Gastrocnemius medialis (tissue), 4 donors: ENCODE data around the gene ARHGEF9. TPM values are rescaled to one million over a fixed set of nuclear protein-coding genes. Genes with fewer than 3 reads are reported as not detected.

Experiments used
- ATAC-seq, 2 donors: fragments of 150-250 bp; one replicate each; pipeline ENCODE4 v1.9.1; 2016
- DNase-seq, 2 donors: peaks; one replicate each; pipeline ENCODE4 v3.0.0-alpha.2; 2019
- H3K27ac ChIP-seq, 4 donors: fragments of 200-600 bp; sonication (generic); 1 replicate in 1 of 4; 2 replicates in 3 of 4; pipeline ENCODE4 v1.5.1; 2016 to 2018; ENCODE audit warnings: mild to moderate bottlenecking in 2 of 4, moderate library complexity in 1 of 4
- H3K27me3 ChIP-seq, 3 donors: fragments of 200-600 bp; sonication (generic) in 2 of 3; 1 replicate in 1 of 3; 2 replicates in 2 of 3; pipeline versions ENCODE4 v1.5.1 to v1.6.0; 2016 to 2019; ENCODE audit warnings: mild to moderate bottlenecking in 1 of 3, moderate library complexity in 1 of 3
- H3K36me3 ChIP-seq, 2 donors: fragments of 200-600 bp; sonication (generic) in 1 of 2; one replicate each; pipeline ENCODE4 v1.5.1; 2017 to 2018
- H3K4me1 ChIP-seq, 2 donors: fragments of 200-600 bp; sonication (generic) in 1 of 2; one replicate each; pipeline ENCODE4 v1.5.1; 2016 to 2017; ENCODE audit warnings: mild to moderate bottlenecking in 2 of 2
- H3K4me3 ChIP-seq, 4 donors: fragments of 200-600 bp; sonication (generic) in 3 of 4; 1 replicate in 1 of 4; 2 replicates in 3 of 4; pipeline ENCODE4 v1.5.1; 2016 to 2019; ENCODE audit warnings: mild to moderate bottlenecking in 2 of 4
- H3K9me3 ChIP-seq, 3 donors: fragments of 200-600 bp; sonication (generic) in 2 of 3; 1 replicate in 1 of 3; 2 replicates in 2 of 3; pipeline ENCODE4 v1.5.1; 2016 to 2019
- CTCF ChIP-seq, 5 experiments: fragments of 450-650 bp in 3 of 5; fragments of 200-600 bp in 2 of 5; sonication (generic) in 2 of 5; IDR thresholded peaks in 4 of 5; conservative IDR thresholded peaks in 1 of 5; 1 replicate in 4 of 5; 2 replicates in 1 of 5; pipeline ENCODE4 v1.5.1; 2016 to 2019; ENCODE audit warnings: antibody characterized with exemption in 5 of 5, mild to moderate bottlenecking in 3 of 5, moderate library complexity in 3 of 5
- POLR2A ChIP-seq, 2 donors: fragments of 450-650 bp; IDR thresholded peaks; one replicate each; pipeline ENCODE4 v1.6.1; 2017; ENCODE audit warnings: antibody characterized with exemption in 2 of 2, mild to moderate bottlenecking in 2 of 2, moderate library complexity in 2 of 2
- in situ Hi-C, 4 donors: fragments of 200-750 bp; cut with MboI; loops; one replicate each; pipeline versions ENCODE4 v1.15.0 to v1.8.0; 2017; ENCODE audit warnings: low sequenced_read_pairs in 4 of 4
- intact Hi-C: fragments of 100-400 bp; cut with DNase I; formaldehyde crosslinking; loops from one replicate; pipeline ENCODE4 v1.15.1; 2023; ENCODE audit warnings: low total_unique reads
- total RNA-seq, 4 donors: library from RNA; depleted of rRNA; stranded (reverse); fragments of >200 nt; gene quantifications; one replicate each; pipeline versions ENCODE4 v1.1.0 to v1.2.3, GENCODE V29; 2016

ARHGEF9 gene
- total RNA-seq, 4 donors from 2014 or later = 2.0 to 6.6 (median 4.1) TPM

GRCh38 chrX:63720293-63720692 is 64.7 kb downstream of the ARHGEF9 start:
- no peak overlapping the region for H3K4me3 ChIP-seq
- TF ChIP-seq CTCF (IDR thresholded peaks at IDR 0.05 in 4 of 5, conservative IDR thresholded peaks at IDR 0.05 in 1 of 5) (no peak), POLR2A (IDR thresholded peaks at IDR 0.05) (no peak)
- ATAC-seq (no peak), DNase-seq (no peak)
- H3K27ac ChIP-seq = no peak overlapping the region
- no peaks in the 10 kb centered on the region for H3K9me3 ChIP-seq
- H3K36me3 ChIP-seq = no peaks in the 10 kb centered on the region
- no peaks in the 10 kb centered on the region for H3K27me3 ChIP-seq
- no peaks in the 10 kb centered on the region for H3K4me1 ChIP-seq
- intact Hi-C loops = no loop called here
- in situ Hi-C loops = no loop called here

- no peak overlapping the region for H3K27ac ChIP-seq
- ATAC-seq = no peak
Measured at GRCh38 chrX:63719633-63720032, 65.4 kb downstream of the ARHGEF9 start.

GRCh38 chrX:63718010-63718694 is 66.9 kb downstream of the ARHGEF9 start:
- DNase-seq = no peak
- Histone ChIP-seq H3K36me3 (no peaks in the 10 kb centered on the region), H3K27me3 (no peaks in the 10 kb centered on the region), H3K9me3 (no peaks in the 10 kb centered on the region), H3K4me3 (no peak overlapping the region), H3K4me1 (no peaks in the 10 kb centered on the region), H3K27ac (no peak overlapping the region)
- TF ChIP-seq CTCF (IDR thresholded peaks at IDR 0.05 in 4 of 5, conservative IDR thresholded peaks at IDR 0.05 in 1 of 5) = no peak
- no peak for TF ChIP-seq POLR2A (IDR thresholded peaks at IDR 0.05)
- no peak for ATAC-seq
- in situ Hi-C loops (no loop called here), intact Hi-C loops (no loop called here)

More at GRCh38 chrX:63719633-63720032, 65.4 kb downstream of the ARHGEF9 start:
- no peaks in the 10 kb centered on the region for H3K9me3 ChIP-seq
- intact Hi-C loops (no loop called here), in situ Hi-C loops (no loop called here)
- TF ChIP-seq POLR2A (IDR thresholded peaks at IDR 0.05) = no peak
- TF ChIP-seq CTCF (IDR thresholded peaks at IDR 0.05 in 4 of 5, conservative IDR thresholded peaks at IDR 0.05 in 1 of 5) = no peak
- no peak for DNase-seq
- no peaks in the 10 kb centered on the region for H3K4me1 ChIP-seq
- no peak overlapping the region for H3K4me3 ChIP-seq
- no peaks in the 10 kb centered on the region for H3K36me3 ChIP-seq
- H3K27me3 ChIP-seq = no peaks in the 10 kb centered on the region

GRCh38 chrX:63713526-63713925 is 71.5 kb downstream of the ARHGEF9 start:
- H3K27ac ChIP-seq = no peak overlapping the region
- intact Hi-C loops (no loop called here), in situ Hi-C loops (no loop called here)
- no peaks in the 10 kb centered on the region for H3K9me3 ChIP-seq
- H3K36me3 ChIP-seq = no peaks in the 10 kb centered on the region
- TF ChIP-seq POLR2A (IDR thresholded peaks at IDR 0.05) = no peak
- TF ChIP-seq CTCF (IDR thresholded peaks at IDR 0.05 in 4 of 5, conservative IDR thresholded peaks at IDR 0.05 in 1 of 5) = no peak
- no peak for ATAC-seq
- no peak for DNase-seq
- no peak overlapping the region for H3K4me3 ChIP-seq
- no peaks in the 10 kb centered on the region for H3K27me3 ChIP-seq
- no peaks in the 10 kb centered on the region for H3K4me1 ChIP-seq

GRCh38 chrX:63708801-63709200 is 76.2 kb downstream of the ARHGEF9 start:
- peaks cover 0 to 11% of the 10 kb centered on the region in 2 donors for H3K36me3 ChIP-seq
- intact Hi-C loops (no loop called here), in situ Hi-C loops (no loop called here)

More at GRCh38 chrX:63708801-63709200, 76.2 kb downstream of the ARHGEF9 start:
- DNase-seq (no peak), ATAC-seq (no peak)
- H3K9me3 ChIP-seq = no peaks in the 10 kb centered on the region
- H3K4me3 ChIP-seq = no peak overlapping the region
- no peaks in the 10 kb centered on the region for H3K27me3 ChIP-seq
- TF ChIP-seq CTCF (IDR thresholded peaks at IDR 0.05 in 4 of 5, conservative IDR thresholded peaks at IDR 0.05 in 1 of 5) (no peak), POLR2A (IDR thresholded peaks at IDR 0.05) (no peak)
- no peak overlapping the region for H3K27ac ChIP-seq
- H3K4me1 ChIP-seq = no peaks in the 10 kb centered on the region
